Duodenal mucosa (tissue), 2 donors: ENCODE results near the gene PCDHGA1.
"Not testable (repeated sequence)": the region's sequence is repeated elsewhere in the genome, so short reads cannot be mapped to it uniquely, and the experiment has no call there.

Source experiments
- H3K27ac ChIP-seq: one replicate; pipeline ENCODE4 v1.7.0; 2013; ENCODE audit warnings: low read depth, low read length
- H3K27me3 ChIP-seq, 2 donors: one replicate each; pipeline ENCODE4 v1.7.0; 2013; ENCODE audit warnings: low read length in 2 of 2, control low read depth in 1 of 2; ENCODE audit not compliant: insufficient read depth in 2 of 2, control insufficient read depth in 1 of 2
- H3K36me3 ChIP-seq, 2 donors: one replicate each; pipeline ENCODE4 v1.7.0; 2013; ENCODE audit warnings: low read length in 2 of 2, control low read depth in 1 of 2; ENCODE audit not compliant: insufficient read depth in 2 of 2, control insufficient read depth in 1 of 2
- H3K4me1 ChIP-seq, 2 donors: one replicate each; pipeline ENCODE4 v1.7.0; 2013; ENCODE audit warnings: low read length in 2 of 2, control low read depth in 1 of 2; ENCODE audit not compliant: insufficient read depth in 2 of 2, control insufficient read depth in 1 of 2
- H3K4me3 ChIP-seq, 2 donors: one replicate each; pipeline ENCODE4 v1.7.0; 2013; ENCODE audit warnings: low read length in 2 of 2, low read depth in 1 of 2
- H3K9ac ChIP-seq, 2 donors: one replicate each; pipeline ENCODE4 v1.7.0; 2013; ENCODE audit warnings: low read length in 2 of 2, low read depth in 1 of 2
- H3K9me3 ChIP-seq, 2 donors: one replicate each; pipeline ENCODE4 v1.7.0; 2013; ENCODE audit warnings: low read length in 2 of 2, control low read depth in 1 of 2; ENCODE audit not compliant: control insufficient read depth in 1 of 2

The PCDHGA1 gene

DNA sequence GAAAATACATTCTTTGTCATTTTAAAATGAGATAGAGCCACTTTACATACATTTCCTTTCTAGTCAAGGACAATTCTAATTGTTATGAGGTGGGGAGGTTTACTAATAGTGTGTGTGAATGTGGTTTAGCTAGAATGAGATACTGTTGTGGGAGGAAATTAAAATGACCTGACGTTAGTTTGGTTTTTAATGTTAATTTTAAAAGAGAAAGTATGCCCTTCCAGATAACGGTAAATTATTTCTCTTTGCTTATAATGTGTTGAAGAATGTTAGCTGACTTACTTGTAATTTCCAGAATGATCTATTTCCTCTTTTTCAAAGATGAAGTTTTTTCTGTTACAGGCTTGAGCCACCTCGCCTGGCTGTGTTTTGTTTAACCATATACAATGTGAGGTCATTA, 8.1 kb upstream of the PCDHGA1 start:
- Histone ChIP-seq H3K4me3 (no peak overlapping the region), H3K9me3 (peaks cover 38 to 53% of the 10 kb centered on the region in 2 donors), H3K27ac (no peak overlapping the region), H3K27me3 (no peaks in the 10 kb centered on the region), H3K4me1 (peaks cover 0 to 4% of the 10 kb centered on the region in 2 donors), H3K9ac (no peak overlapping the region), H3K36me3 (peaks cover 19 to 22% of the 10 kb centered on the region in 2 donors)

DNA sequence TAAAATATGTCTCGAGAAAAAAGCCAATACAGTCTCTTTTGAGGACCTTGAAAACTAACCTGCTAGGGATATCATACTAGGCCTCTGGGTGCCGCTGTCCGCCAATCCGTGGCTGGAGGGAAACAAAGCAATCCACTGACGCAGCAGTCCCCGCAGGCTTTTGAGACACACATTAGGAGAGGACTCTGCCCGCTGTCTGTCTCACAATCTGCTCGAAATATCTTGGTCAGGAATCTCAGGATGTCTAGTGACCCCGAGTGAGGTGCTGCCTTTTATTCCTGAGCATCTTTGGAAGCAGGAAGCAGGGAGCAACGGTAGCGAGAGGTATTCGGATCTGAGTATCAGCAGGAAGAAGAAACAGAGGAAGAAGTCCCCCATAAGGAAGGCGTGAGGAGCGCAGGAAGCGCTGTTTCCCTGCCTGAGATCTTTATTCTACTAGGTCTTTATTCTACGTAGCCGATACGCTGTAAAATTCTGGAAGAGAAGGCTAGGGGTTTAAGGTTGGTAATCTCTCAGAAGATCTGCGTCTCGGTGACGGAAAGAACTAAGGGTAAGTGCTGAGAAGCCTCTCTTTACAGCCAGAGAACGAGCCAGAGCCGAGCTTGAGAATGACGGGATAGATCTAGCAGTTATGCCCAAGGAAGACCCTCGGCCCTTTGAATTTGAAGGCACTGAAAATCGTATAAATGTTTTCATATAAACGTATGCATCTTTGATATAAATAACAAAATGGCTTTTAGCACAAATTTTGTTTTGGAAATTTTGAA, 4.0 kb upstream of the PCDHGA1 start:
- Histone ChIP-seq H3K36me3 (no peaks in the 10 kb centered on the region), H3K9me3 (peaks cover 25 to 40% of the 10 kb centered on the region in 2 donors), H3K27ac (no peak overlapping the region), H3K27me3 (no peaks in the 10 kb centered on the region), H3K4me1 (no peaks in the 10 kb centered on the region), H3K9ac (peak overlapping the region; percentile 19 to 55), H3K4me3 (peak overlapping the region; percentile 61 to 62)

DNA sequence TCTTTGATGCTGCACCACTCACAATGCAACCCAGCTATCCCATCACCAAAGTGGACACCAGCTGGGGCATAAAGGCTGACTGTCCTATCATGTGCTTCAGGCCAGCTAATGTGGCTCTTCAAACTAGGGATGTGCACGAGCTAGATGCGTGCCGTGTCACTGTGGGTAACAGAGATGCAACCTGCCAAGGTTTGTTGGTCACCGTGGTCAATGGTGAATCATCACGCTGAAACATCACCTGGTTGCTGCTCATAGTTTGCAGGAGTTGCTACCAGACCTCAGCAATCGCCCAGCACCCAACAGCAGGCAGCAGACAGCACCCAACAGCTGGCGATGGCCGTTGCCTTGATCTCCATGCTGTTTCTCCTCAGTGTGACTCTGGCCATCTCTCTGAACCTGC, 2.1 kb upstream of the PCDHGA1 start:
- no peak overlapping the region for H3K27ac ChIP-seq
- H3K4me3 ChIP-seq = no peak overlapping the region
- H3K36me3 ChIP-seq = no peaks in the 10 kb centered on the region
- no peaks in the 10 kb centered on the region for H3K4me1 ChIP-seq
- peaks cover 17 to 29% of the 10 kb centered on the region in 2 donors for H3K9me3 ChIP-seq
- H3K27me3 ChIP-seq = no peaks in the 10 kb centered on the region
- no peak overlapping the region for H3K9ac ChIP-seq

DNA sequence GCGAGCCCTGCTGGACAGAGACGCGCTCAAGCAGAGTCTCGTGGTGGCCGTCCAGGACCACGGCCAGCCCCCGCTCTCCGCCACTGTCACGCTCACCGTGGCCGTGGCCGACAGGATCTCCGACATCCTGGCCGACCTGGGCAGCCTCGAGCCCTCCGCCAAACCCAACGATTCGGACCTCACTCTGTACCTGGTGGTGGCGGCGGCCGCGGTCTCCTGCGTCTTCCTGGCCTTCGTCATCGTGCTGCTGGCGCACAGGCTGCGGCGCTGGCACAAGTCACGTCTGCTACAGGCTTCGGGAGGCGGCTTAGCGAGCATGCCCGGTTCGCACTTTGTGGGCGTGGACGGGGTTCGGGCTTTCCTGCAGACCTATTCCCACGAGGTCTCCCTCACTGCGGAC, 2.3 kb downstream of the PCDHGA1 start:
- not testable (repeated sequence) for H3K27ac ChIP-seq, H3K9ac ChIP-seq, H3K4me3 ChIP-seq, H3K4me1 ChIP-seq, H3K27me3 ChIP-seq, H3K36me3 ChIP-seq
- H3K9me3 ChIP-seq = peaks cover 17 to 23% of the 10 kb centered on the region in 2 donors

DNA sequence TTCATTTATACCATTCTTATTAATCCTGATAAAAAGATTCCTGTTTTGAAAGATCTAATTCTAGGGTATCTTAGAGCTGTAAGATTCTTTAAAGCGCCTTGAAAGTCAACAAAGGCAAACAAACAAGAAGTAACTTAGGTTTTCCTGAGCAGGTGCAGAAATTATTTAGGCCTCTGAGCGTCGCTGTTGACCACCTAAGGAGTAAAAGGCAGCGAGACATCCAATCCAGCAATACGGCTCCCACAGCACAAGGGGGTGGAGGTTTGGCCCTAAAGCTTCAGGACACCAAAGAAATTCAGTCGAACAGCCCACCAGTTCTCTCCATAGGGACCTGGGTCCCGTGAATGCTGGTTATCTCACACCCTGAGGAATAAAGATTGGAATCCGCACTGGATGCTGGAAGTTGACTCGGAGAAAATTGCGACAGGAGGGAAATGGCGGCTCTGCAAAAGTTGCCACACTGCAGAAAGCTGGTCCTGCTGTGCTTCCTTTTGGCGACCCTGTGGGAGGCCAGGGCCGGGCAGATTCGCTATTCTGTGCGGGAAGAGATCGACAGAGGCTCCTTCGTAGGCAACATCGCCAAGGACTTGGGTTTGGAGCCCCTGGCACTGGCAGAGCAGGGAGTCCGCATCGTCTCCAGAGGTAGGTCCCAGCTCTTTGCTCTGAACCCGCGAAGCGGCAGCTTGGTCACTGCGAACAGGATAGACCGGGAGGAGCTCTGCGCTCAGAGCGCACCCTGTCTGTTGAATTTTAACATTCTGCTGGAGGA, 8.4 kb downstream of the PCDHGA1 start, which contains the start of gene PCDHGA2:
TSS of gene PCDHGA2 (plus strand) at position 223 of the 769 bp plus-strand sequence.
- H3K9me3 ChIP-seq = peaks cover 32 to 39% of the 10 kb centered on the region in 2 donors
- no peak within 1 kb of the TSS for H3K9ac ChIP-seq
- no peaks in the 10 kb centered on the region for H3K27me3 ChIP-seq
- H3K4me3 ChIP-seq = peak within 1 kb of the TSS in 1 of 2 donors; percentile 30
- H3K4me1 ChIP-seq = no peaks in the 10 kb centered on the region
- no peak within 1 kb of the TSS for H3K27ac ChIP-seq
- H3K36me3 ChIP-seq = no peaks in the 10 kb centered on the region

DNA sequence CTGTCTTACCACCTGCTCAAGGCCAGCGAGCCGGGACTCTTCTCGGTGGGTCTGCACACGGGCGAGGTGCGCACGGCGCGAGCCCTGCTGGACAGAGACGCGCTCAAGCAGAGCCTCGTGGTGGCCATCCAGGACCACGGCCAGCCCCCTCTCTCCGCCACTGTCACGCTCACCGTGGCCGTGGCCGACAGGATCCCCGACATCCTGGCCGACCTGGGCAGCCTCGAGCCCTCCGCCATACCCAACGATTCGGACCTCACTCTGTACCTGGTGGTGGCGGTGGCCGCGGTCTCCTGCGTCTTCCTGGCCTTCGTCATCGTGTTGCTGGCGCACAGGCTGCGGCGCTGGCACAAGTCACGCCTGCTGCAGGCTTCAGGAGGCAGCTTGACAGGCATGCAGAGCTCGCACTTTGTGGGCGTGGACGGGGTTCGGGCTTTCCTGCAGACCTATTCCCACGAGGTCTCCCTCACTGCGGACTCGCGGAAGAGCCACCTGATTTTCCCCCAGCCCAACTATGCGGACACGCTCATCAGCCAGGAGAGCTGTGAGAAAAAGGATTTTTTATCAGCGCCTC, 10.6 kb downstream of the PCDHGA1 start:
- H3K4me3 ChIP-seq, H3K27me3 ChIP-seq, H3K9ac ChIP-seq, H3K4me1 ChIP-seq, H3K36me3 ChIP-seq, H3K27ac ChIP-seq: not testable (repeated sequence)
- peaks cover 35 to 51% of the 10 kb centered on the region in 2 donors for H3K9me3 ChIP-seq

DNA sequence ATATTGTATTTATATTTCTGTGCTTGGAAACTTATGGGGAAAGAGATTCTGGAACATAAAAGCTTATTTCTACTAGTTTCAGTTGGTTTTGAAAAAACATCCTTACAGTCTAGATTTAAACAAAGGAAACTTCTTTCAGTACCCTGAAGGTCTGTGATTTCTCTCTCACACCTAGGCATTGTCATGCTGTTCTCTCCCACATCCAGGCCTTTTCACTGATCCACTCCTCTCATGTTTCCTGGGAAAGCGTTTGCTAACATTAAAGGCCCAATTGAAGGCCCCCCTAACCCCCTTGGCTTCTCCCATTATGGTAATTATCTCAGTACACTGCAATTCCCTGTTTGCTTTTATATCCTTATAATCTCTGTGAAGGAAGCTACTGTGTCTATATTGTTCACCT, 12.5 kb downstream of the PCDHGA1 start:
- H3K9ac ChIP-seq = no peak overlapping the region
- no peak overlapping the region for H3K4me3 ChIP-seq
- no peaks in the 10 kb centered on the region for H3K36me3 ChIP-seq
- peaks cover 29 to 49% of the 10 kb centered on the region in 2 donors for H3K9me3 ChIP-seq
- H3K27ac ChIP-seq = no peak overlapping the region
- no peaks in the 10 kb centered on the region for H3K4me1 ChIP-seq
- no peaks in the 10 kb centered on the region for H3K27me3 ChIP-seq

DNA sequence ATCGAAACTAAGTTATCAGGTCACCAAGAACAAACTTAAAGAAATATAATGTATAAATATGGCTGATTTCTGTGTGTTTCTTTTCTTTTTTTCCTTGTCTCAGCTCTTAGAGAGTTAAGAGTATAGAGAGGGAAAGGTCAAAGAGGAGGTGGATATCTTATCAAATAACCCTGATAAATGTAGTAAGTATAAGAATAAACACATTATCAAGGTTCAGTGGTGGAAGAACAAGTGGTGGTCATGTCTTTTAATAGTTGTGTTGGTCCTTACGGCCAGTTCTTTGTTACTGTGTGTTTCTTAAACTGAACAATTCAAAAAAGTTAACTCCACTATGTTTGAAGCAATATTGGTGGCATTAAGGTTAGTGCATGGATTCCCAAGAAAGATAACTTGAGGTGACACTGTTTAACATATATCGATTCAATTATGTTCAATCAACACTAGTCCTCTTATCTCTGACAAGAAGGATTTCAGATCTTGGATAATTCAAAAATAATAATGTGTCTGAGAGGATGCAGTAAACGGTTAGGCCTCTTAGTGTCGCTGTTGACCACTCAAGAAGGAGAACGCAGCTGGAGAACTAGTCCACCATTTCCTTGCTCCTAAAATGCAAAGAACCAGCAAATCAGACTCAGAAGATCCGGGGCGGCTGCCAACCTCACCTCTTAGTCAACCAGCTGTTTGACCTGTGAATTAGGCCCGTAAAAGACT, 13.1 kb downstream of the PCDHGA1 start, which contains the start of gene PCDHGA3:
TSS of gene PCDHGA3 (plus strand) at position 588 of the 711 bp plus-strand sequence. CDS start 205 bp downstream, outside the sequence.
- no peak within 1 kb of the TSS for H3K9ac ChIP-seq
- H3K4me1 ChIP-seq = no peaks in the 10 kb centered on the region
- no peak within 1 kb of the TSS for H3K27ac ChIP-seq
- H3K36me3 ChIP-seq = no peaks in the 10 kb centered on the region
- H3K27me3 ChIP-seq = no peaks in the 10 kb centered on the region
- peak within 1 kb of the TSS in 1 of 2 donors; percentile 10 for H3K4me3 ChIP-seq
- H3K9me3 ChIP-seq = peaks cover 29 to 46% of the 10 kb centered on the region in 2 donors

DNA sequence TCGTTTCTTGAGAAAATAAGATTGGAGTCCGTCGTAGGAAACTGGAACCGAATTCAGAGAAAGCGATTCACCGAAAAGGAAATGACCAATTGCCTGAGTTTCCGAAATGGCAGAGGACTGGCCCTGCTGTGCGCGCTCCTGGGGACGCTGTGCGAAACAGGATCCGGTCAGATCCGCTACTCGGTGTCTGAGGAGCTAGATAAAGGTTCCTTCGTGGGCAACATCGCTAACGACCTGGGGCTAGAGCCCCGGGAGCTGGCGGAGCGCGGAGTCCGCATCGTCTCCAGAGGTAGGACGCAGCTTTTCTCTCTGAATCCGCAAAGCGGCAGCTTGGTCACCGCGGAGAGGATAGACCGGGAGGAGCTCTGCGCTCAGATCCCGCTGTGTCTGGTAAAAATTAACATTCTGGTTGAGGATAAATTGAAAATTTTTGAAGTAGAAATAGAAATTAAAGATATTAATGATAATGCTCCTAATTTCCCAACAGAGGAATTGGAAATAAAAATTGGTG, 13.7 kb downstream of the PCDHGA1 start:
- H3K27ac ChIP-seq = no peak overlapping the region
- H3K27me3 ChIP-seq = no peaks in the 10 kb centered on the region
- H3K4me3 ChIP-seq = peak overlapping the region in 1 of 2 donors; percentile 10
- H3K9me3 ChIP-seq = peaks cover 24 to 41% of the 10 kb centered on the region in 2 donors
- no peaks in the 10 kb centered on the region for H3K36me3 ChIP-seq
- H3K9ac ChIP-seq = no peak overlapping the region
- H3K4me1 ChIP-seq = no peaks in the 10 kb centered on the region
